ENCODE data around the gene PRTFDC1. TPM values are rescaled to one million over a fixed set of nuclear protein-coding genes. Genes with fewer than 3 reads are reported as not detected.

The PRTFDC1 gene
- total and polyA plus RNA-seq, 2 of the 13 experiments (the other 11 are each of a cell fraction or from before 2014, with no cell fraction given): not detected

DNA sequence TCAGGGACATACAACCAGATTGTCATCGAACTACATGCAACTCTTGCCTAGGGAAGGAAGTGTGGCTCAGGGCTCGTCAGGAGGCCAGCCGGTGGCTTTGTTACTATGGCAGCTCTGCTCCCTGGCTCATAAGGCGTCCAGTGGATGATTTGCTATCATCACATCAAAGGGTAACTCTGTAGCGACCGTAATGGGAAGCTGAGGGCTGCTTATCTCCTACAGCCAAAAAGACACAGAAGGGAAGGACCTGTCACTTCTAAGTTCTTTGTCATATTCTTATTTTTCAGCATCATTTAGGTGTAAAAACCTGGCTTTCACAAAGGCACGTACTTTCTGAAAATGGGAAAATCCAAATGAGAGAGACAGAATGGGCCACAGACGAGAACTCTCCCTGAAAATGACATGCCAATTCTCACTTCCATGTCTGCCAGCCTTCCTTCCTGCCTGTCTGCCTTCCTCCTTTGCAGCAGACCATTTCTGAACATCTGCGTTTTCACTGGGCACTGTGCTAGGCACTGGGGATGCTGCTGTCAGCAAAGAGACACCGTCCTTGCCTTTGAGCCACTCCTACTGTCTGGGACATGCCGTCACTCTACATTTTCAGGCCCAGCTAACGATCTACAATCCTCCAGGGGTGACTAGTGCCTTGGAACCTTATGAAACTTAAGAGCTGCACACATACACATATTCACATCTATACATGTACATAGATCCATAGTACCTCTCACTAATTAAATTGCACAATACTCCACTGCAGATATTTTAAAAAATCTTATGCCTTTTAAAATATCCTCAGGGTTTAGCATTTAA lies 36.6 kb upstream of the PRTFDC1 start:
- no peak overlapping the region for H3K27ac ChIP-seq (ENCODE audit: extremely low read length, insufficient read depth, low read length)
- no peaks in the 10 kb centered on the region for H3K4me1 ChIP-seq (ENCODE audit: insufficient read depth, low read length)
- ChIA-PET CTCF (ENCODE audit: low intra/inter-chr PET ratio, low total read pairs) (no interaction called here), POLR2A (no interaction called here)
- no peak overlapping the region for H3K4me2 ChIP-seq (ENCODE audit: low read depth, low read length)
- intact Hi-C loops (cut with micrococcal nuclease; ENCODE audit: unreplicated experiment) (no loop called here), in situ Hi-C loops (cut with HindIII; ENCODE audit: extremely low pct_ligation_motif_present, low pct_unique_long_range_greater_than_20kb) (loop anchor here (25.0 kb wide), 1 partner anchor 352 kb away; no protein-coding TSS in a partner anchor)
- WGBS (ENCODE audit: low lambda C conversion rate): 50% methylated on average over 12 of the region's 12 CpGs
- H3K79me2 ChIP-seq (ENCODE audit: insufficient read depth, low read length): no peaks in the 10 kb centered on the region
- H3K4me3 ChIP-seq (replicated peaks in 1 of 3; ENCODE audit: insufficient read depth in 1 of 3, low read depth in 2 of 3, low read length in 3 of 3): no peak overlapping the region
- ATAC-seq: no peak
- no TSS peak for BruUV-seq (replicated peaks)
- H3K9me3 ChIP-seq (ENCODE audit: low read length): no peaks in the 10 kb centered on the region
- FAIRE-seq: no peak
- no peak for TF ChIP-seq SP2 (CRISPR knock-in tag; IDR thresholded peaks at IDR 0.05)
- TF ChIP-seq CEBPB (IDR thresholded peaks at IDR 0.05; ENCODE audit: borderline replicate concordance, low read depth, low read length): peak; percentile 18; the same call in 1 of the 2 replicates
- no peak for TF ChIP-seq PRMT3 (CRISPR knock-in tag; IDR thresholded peaks at IDR 0.05; ENCODE audit: borderline replicate concordance, low read depth)
- H3K9ac ChIP-seq (ENCODE audit: insufficient read depth, low read depth, low read length): no peak overlapping the region
- H2AFZ ChIP-seq (ENCODE audit: low read length): no peak overlapping the region
- H3K27me3 ChIP-seq (ENCODE audit: control insufficient read depth in 1 of 2, insufficient read depth in 2 of 2, low read length in 2 of 2): peaks cover 0 to 1% of the 10 kb centered on the region in 2 experiments; a peak in 4 of 5 replicates
- no peaks in the 10 kb centered on the region for H3K36me3 ChIP-seq (replicated peaks in 1 of 2; ENCODE audit: control insufficient read depth in 1 of 2, insufficient read depth in 2 of 2, low read length in 2 of 2)
- DNase-seq (ENCODE audit: low spot score): no peak
- no peaks in the 10 kb centered on the region for H4K20me1 ChIP-seq (ENCODE audit: insufficient read depth, low read length)

DNA sequence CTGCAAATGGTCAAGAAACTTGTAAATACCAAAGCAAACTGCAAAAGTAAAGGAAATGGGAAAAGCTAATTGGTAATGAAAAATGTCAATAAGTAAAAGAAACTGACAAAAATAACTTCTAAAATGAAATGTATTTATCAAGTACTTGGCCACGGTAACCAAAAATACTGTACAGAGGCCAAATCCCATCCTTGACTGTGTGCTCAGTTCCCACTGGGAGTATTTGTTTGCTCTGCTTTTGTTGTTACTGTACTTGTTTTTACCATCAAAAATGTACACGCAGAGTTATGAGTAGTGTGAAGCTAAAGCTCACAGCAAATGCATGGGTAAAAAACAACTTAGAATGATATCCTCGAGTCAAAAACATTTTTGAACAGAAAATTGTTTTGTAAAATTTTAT lies 32.5 kb upstream of the PRTFDC1 start:
- H3K4me1 ChIP-seq (ENCODE audit: insufficient read depth, low read length): no peaks in the 10 kb centered on the region
- in situ Hi-C loops (cut with HindIII; ENCODE audit: extremely low pct_ligation_motif_present, low pct_unique_long_range_greater_than_20kb): loop anchor here (25.0 kb wide), 1 partner anchor 348 kb away; no protein-coding TSS in a partner anchor
- no peaks in the 10 kb centered on the region for H3K9me3 ChIP-seq (ENCODE audit: low read length)
- ChIA-PET CTCF (ENCODE audit: low intra/inter-chr PET ratio, low total read pairs) (no interaction called here), POLR2A (no interaction called here)
- no peak overlapping the region for H3K9ac ChIP-seq (ENCODE audit: insufficient read depth, low read depth, low read length)
- ATAC-seq (no peak), DNase-seq (ENCODE audit: low spot score) (no peak), FAIRE-seq (no peak)
- no peaks in the 10 kb centered on the region for H3K79me2 ChIP-seq (ENCODE audit: insufficient read depth, low read length)
- intact Hi-C loops (cut with micrococcal nuclease; ENCODE audit: unreplicated experiment): no loop called here
- no peaks in the 10 kb centered on the region for H4K20me1 ChIP-seq (ENCODE audit: insufficient read depth, low read length)
- no peak overlapping the region for H3K4me3 ChIP-seq (replicated peaks in 1 of 3; ENCODE audit: insufficient read depth in 1 of 3, low read depth in 2 of 3, low read length in 3 of 3)
- WGBS (ENCODE audit: low lambda C conversion rate): 2% methylated on average over 3 of the region's 3 CpGs
- TF ChIP-seq, protein P1, sequence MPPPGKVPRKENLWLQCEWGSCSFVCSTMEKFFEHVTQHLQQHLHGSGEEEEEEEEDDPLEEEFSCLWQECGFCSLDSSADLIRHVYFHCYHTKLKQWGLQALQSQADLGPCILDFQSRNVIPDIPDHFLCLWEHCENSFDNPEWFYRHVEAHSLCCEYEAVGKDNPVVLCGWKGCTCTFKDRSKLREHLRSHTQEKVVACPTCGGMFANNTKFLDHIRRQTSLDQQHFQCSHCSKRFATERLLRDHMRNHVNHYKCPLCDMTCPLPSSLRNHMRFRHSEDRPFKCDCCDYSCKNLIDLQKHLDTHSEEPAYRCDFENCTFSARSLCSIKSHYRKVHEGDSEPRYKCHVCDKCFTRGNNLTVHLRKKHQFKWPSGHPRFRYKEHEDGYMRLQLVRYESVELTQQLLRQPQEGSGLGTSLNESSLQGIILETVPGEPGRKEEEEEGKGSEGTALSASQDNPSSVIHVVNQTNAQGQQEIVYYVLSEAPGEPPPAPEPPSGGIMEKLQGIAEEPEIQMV (CRISPR knock-in tag; IDR thresholded peaks at IDR 0.05; ENCODE audit: low read depth): no peak
- no peak for TF ChIP-seq ZNF556 (CRISPR knock-in tag; IDR thresholded peaks at IDR 0.05; ENCODE audit: borderline replicate concordance)
- no TSS peak for BruUV-seq (replicated peaks)
- peaks cover 0 to 1% of the 10 kb centered on the region in 2 experiments; a peak in 2 of 5 replicates for H3K27me3 ChIP-seq (ENCODE audit: control insufficient read depth in 1 of 2, insufficient read depth in 2 of 2, low read length in 2 of 2)
- no peak overlapping the region for H2AFZ ChIP-seq (ENCODE audit: low read length)
- no peaks in the 10 kb centered on the region for H3K36me3 ChIP-seq (replicated peaks in 1 of 2; ENCODE audit: control insufficient read depth in 1 of 2, insufficient read depth in 2 of 2, low read length in 2 of 2)
- H3K27ac ChIP-seq (ENCODE audit: extremely low read length, insufficient read depth, low read length): no peak overlapping the region
- H3K4me2 ChIP-seq (ENCODE audit: low read depth, low read length): no peak overlapping the region
